CD4-positive, alpha-beta T cell treated with Interleukin-2 at 100 ng/mL for 4 hours (primary cell): ENCODE data around the gene ARFGAP3.

Experiments used
- DNase-seq: peaks from one replicate; pipeline ENCODE4 v3.0.0-alpha.2; 2020; ENCODE audit warnings: low spot score

Gene ARFGAP3

GRCh38 chr22:42856865-42857704 lies at the start of gene ARFGAP3:
Gene ARFGAP3, minus strand, starts transcription at chr22:42857273. Its CDS starts 91 bp downstream, at chr22:42857182.
- peak; percentile 94 for DNase-seq

- no peak for DNase-seq
These were observed 48.7 kb upstream of the ARFGAP3 start for GRCh38 chr22:42905702-42906183.

GRCh38 chr22:42905217-42905616 lies 48.1 kb upstream of the ARFGAP3 start:
- DNase-seq, result no peak

- no peak for DNase-seq
These were observed 47.0 kb upstream of the ARFGAP3 start for GRCh38 chr22:42904050-42904449.

- no peak for DNase-seq
These were observed 45.9 kb upstream of the ARFGAP3 start for GRCh38 chr22:42902875-42903510.

- no peak for DNase-seq
These were observed 44.9 kb upstream of the ARFGAP3 start for GRCh38 chr22:42901790-42902508.

GRCh38 chr22:42897960-42898359 lies 40.9 kb upstream of the ARFGAP3 start:
- DNase-seq, result no peak

GRCh38 chr22:42895541-42895981 lies 38.5 kb upstream of the ARFGAP3 start:
- no peak for DNase-seq

- peak; percentile 24 for DNase-seq
These were observed 38.0 kb upstream of the ARFGAP3 start for GRCh38 chr22:42895087-42895486.

- DNase-seq, result peak; percentile 25
These were observed 36.5 kb upstream of the ARFGAP3 start for GRCh38 chr22:42893371-42894150.

GRCh38 chr22:42892571-42893316 lies 35.7 kb upstream of the ARFGAP3 start:
- DNase-seq, result no peak

- DNase-seq, result no peak
These were observed 35.1 kb upstream of the ARFGAP3 start for GRCh38 chr22:42892156-42892555.

- no peak for DNase-seq
These were observed 34.6 kb upstream of the ARFGAP3 start for GRCh38 chr22:42891696-42892095.

GRCh38 chr22:42891008-42891407 lies 33.9 kb upstream of the ARFGAP3 start:
- no peak for DNase-seq

- peak; percentile 2 for DNase-seq
These were observed 32.2 kb upstream of the ARFGAP3 start for GRCh38 chr22:42889304-42889703.

GRCh38 chr22:42887523-42888507 lies 30.7 kb upstream of the ARFGAP3 start:
- DNase-seq, result no peak

- DNase-seq, result no peak
These were observed 30.0 kb upstream of the ARFGAP3 start for GRCh38 chr22:42887120-42887519.

- DNase-seq, result no peak
These were observed 28.4 kb upstream of the ARFGAP3 start for GRCh38 chr22:42885446-42885845.

- no peak for DNase-seq
These were observed 27.7 kb upstream of the ARFGAP3 start for GRCh38 chr22:42884616-42885375.
